Measurements from ENCODE around the gene SCD5. TPM values are rescaled to one million over a fixed set of nuclear protein-coding genes. Genes with fewer than 3 reads are reported as not detected.

SCD5 gene
- total and polyA plus RNA-seq, 3 donors from 2014 or later, result 76.4 to 161 (median 149) TPM

- peak; percentile 90 for DNase-seq
- no peaks in the 10 kb centered on the region for H3K9me3 ChIP-seq
Measured at GRCh38 chr4:82696117-82696860, 102.3 kb downstream of the SCD5 start.

GRCh38 chr4:82694892-82695291, 103.7 kb downstream of the SCD5 start:
- Histone ChIP-seq H3K4me1 (peaks cover 24% of the 10 kb centered on the region), H3K9me3 (no peaks in the 10 kb centered on the region), H3K36me3 (ENCODE audit: low read depth, missing control alignments) (no peaks in the 10 kb centered on the region), H3K27ac (peak overlapping the region in 1 of 2 donors; percentile 52), H3K27me3 (no peaks in the 10 kb centered on the region), H3K4me3 (no peak overlapping the region)
- 83% methylated on average over 4 of the region's 4 CpGs for WGBS, 2 donors
- TF ChIP-seq POLR2A (IDR thresholded peaks at IDR 0.05) (no peak), CTCF (IDR thresholded peaks at IDR 0.05) (no peak)
- DNase-seq, result no peak
- intact Hi-C loops (cut with DNase I; ENCODE audit: low total_unique reads), result no loop called here

More at GRCh38 chr4:82696117-82696860, 102.3 kb downstream of the SCD5 start:
- intact Hi-C loops (cut with DNase I; ENCODE audit: low total_unique reads), result no loop called here
- peak overlapping the region; percentile 11 to 76 for H3K27ac ChIP-seq
- no peaks in the 10 kb centered on the region for H3K27me3 ChIP-seq
- H3K4me1 ChIP-seq, result peaks cover 24% of the 10 kb centered on the region
- WGBS, 2 donors, result 40 to 46% methylated on average over 5 of the region's 5 CpGs
- TF ChIP-seq CTCF (IDR thresholded peaks at IDR 0.05) (no peak), POLR2A (IDR thresholded peaks at IDR 0.05) (no peak)
- no peak overlapping the region for H3K4me3 ChIP-seq
- H3K36me3 ChIP-seq (ENCODE audit: low read depth, missing control alignments), result no peaks in the 10 kb centered on the region

DNA sequence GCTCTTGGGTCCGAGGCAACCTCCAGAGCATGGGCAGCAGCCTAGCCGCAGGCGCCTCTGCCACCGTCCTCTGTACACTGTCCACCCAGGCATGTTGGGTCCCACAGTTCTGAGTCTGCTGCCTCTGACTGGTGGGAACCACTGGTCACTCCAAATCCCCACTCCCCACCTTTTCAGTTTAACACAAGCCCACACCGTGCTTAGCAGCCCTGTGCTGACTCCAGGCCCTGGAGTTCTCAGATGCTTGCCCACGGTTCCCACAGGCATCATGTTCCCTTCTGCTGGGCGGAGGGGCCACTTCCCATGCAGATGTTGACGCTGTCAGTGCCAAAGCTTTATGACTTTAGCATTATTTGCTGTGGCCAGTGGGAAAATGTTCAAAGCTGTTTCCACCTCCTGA, 104.5 kb downstream of the SCD5 start:
- H3K4me1 ChIP-seq, result peaks cover 24% of the 10 kb centered on the region
- H3K4me3 ChIP-seq, result no peak overlapping the region
- H3K36me3 ChIP-seq (ENCODE audit: low read depth, missing control alignments), result no peaks in the 10 kb centered on the region
- H3K27ac ChIP-seq, result no peak overlapping the region
- TF ChIP-seq POLR2A (IDR thresholded peaks at IDR 0.05) (no peak), CTCF (IDR thresholded peaks at IDR 0.05) (no peak)
- intact Hi-C loops (cut with DNase I; ENCODE audit: low total_unique reads), result no loop called here
- no peak for DNase-seq
- no peaks in the 10 kb centered on the region for H3K27me3 ChIP-seq
- WGBS, 2 donors, result 83 to 86% methylated on average over 8 of the region's 8 CpGs
- no peaks in the 10 kb centered on the region for H3K9me3 ChIP-seq

DNA sequence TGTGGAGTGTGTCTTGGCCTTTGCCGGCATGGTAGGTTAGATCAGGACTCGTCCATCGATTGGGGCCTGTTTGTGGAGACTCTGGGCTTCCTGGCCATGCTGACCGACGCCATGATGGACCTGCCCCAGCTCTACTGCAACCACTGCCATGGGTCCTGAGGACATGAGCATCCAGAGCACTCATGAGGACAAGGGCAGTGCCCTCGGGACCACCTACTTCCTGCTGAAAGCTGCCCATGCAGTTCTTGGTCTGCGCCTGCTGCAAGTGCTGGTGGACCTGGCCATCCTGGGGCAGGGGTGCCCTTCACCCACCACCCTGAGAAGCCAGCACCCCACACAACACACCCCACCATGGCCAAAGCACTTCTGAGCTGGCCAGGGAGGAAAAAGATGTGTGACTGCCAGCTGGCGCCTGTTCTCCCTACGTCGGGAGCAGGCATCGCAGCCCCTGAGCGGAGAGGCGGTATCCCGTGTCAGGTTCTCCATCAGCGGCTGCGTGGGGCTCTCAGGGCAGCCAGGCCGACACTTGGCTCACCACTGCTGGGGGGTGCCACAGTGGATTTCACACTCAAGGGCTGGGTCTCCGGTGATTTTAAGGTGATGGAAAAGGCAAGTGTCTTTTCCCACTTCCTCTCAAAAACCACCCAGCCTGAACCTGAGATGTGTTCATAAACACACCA, 106.4 kb downstream of the SCD5 start:
- TF ChIP-seq CTCF (IDR thresholded peaks at IDR 0.05) (no peak), POLR2A (IDR thresholded peaks at IDR 0.05) (no peak)
- H3K4me3 ChIP-seq, result no peak overlapping the region
- H3K4me1 ChIP-seq, result peaks cover 26% of the 10 kb centered on the region
- intact Hi-C loops (cut with DNase I; ENCODE audit: low total_unique reads), result no loop called here
- no peak overlapping the region for H3K27ac ChIP-seq
- no peaks in the 10 kb centered on the region for H3K27me3 ChIP-seq
- WGBS, 2 donors, result 93 to 95% methylated on average over 4 to 18 of the region's 18 CpGs
- no peaks in the 10 kb centered on the region for H3K9me3 ChIP-seq
- no peak for DNase-seq
- no peaks in the 10 kb centered on the region for H3K36me3 ChIP-seq (ENCODE audit: low read depth, missing control alignments)
